ENCODE data around the gene MTHFD2L. TPM values are rescaled to one million over a fixed set of nuclear protein-coding genes. Genes with fewer than 3 reads are reported as not detected.

The MTHFD2L gene
- total and polyA plus RNA-seq, 2 of the 8 experiments (the other 6 are each of a cell fraction or from before 2014, with no cell fraction given): 5.4 to 15.0 TPM

DNA sequence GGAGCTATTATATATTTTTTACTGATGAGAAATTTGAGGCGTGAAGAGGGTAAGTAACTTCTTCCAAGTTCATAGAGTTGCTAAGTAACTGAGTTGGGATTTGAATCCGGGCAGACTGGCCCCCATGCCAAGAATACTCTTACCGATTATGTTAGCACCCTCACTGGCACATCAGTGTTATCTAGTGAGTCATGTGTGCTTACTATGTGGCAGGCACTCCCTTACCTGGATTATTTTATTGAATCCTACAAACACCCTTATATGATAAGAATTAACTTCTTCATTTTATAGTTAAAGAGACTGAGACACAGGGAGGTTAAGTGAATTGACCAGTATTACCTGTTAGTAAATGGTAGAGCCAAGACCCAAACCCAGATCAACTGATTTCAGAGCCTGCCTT lies 20.9 kb downstream of the MTHFD2L start:
- no peak overlapping the region for H2AFZ ChIP-seq (ENCODE audit: low read length)
- H2BK20ac ChIP-seq (ENCODE audit: low read length): no peak overlapping the region
- no peaks in the 10 kb centered on the region for H3K9me3 ChIP-seq (ENCODE audit: insufficient read depth in 2 of 2, low read depth in 1 of 2, low read length in 1 of 2)
- no peak overlapping the region for H3K56ac ChIP-seq (replicated peaks; ENCODE audit: insufficient read length, low read depth, low read length)
- H2AK5ac ChIP-seq (ENCODE audit: low read depth, low read length): no peak overlapping the region
- H3K27ac ChIP-seq (ENCODE audit: low read depth, low read length): no peak overlapping the region
- H3K79me1 ChIP-seq (ENCODE audit: low read depth, low read length): no peaks in the 10 kb centered on the region
- H4K5ac ChIP-seq (ENCODE audit: insufficient read length, low read depth, low read length): no peak overlapping the region
- H2BK120ac ChIP-seq (replicated peaks; ENCODE audit: low read depth, low read length): no peak overlapping the region
- DNase-seq (ENCODE audit: low read depth in 1 of 2, low spot score in 2 of 2) (no peak), FAIRE-seq (no peak)
- no peaks in the 10 kb centered on the region for H3K23me2 ChIP-seq (ENCODE audit: low read depth, low read length)
- no peak overlapping the region for H2BK12ac ChIP-seq (ENCODE audit: low read depth, low read length)
- ChIA-PET CTCF (ENCODE audit: partially characterized antibody) (interaction anchor here (1.2 kb wide), 1 partner anchor 10 kb away, joined by 6 read pairs; no protein-coding TSS in a partner anchor), POLR2A (ENCODE audit: partially characterized antibody) (no interaction called here)
- H3K9ac ChIP-seq (replicated peaks in 1 of 4; ENCODE audit: extremely low read depth in 1 of 4, low read depth in 3 of 4, low read length in 3 of 4): no peak overlapping the region
- 88% methylated on average over 3 of the region's 3 CpGs; no CpG with 5 or more reads in 1 of the 2 experiments for WGBS, 2 experiments (ENCODE audit: extremely low coverage in 1 of 2, insufficient coverage in 1 of 2, insufficient read length in 1 of 2, insufficient replicate concordance in 2 of 2, low coverage in 1 of 2, low lambda C conversion rate in 2 of 2, missing lambda C conversion rate in 1 of 2)
- H3K14ac ChIP-seq (ENCODE audit: insufficient read length): no peak overlapping the region
- TF ChIP-seq TCF12 (IDR thresholded peaks at IDR 0.05; ENCODE audit: low read depth, low read length) (no peak), KDM1A (IDR thresholded peaks at IDR 0.05; ENCODE audit: borderline replicate concordance, low read length) (no peak)
- H3K4me2 ChIP-seq (ENCODE audit: insufficient read depth in 1 of 2, low read depth in 2 of 2, low read length in 2 of 2): no peak overlapping the region
- H3K36me3 ChIP-seq (ENCODE audit: control insufficient read depth in 2 of 4, insufficient read depth in 4 of 4, low read length in 3 of 4): no peaks in the 10 kb centered on the region
- no peak overlapping the region for H3K4ac ChIP-seq (replicated peaks; ENCODE audit: insufficient read length, low read depth, low read length)
- H3K18ac ChIP-seq (ENCODE audit: extremely low read depth, low read length): no peak overlapping the region
- H3K4me1 ChIP-seq (replicated peaks in 1 of 4; ENCODE audit: control insufficient read depth in 3 of 4, insufficient read depth in 4 of 4, low read length in 3 of 4): no peaks in the 10 kb centered on the region
- H3K27me3 ChIP-seq (replicated peaks in 1 of 4; ENCODE audit: control insufficient read depth in 3 of 4, extremely low read depth in 1 of 4, insufficient read depth in 3 of 4, low read length in 3 of 4): no peaks in the 10 kb centered on the region
- no peaks in the 10 kb centered on the region for H4K20me1 ChIP-seq (replicated peaks in 1 of 2; ENCODE audit: control insufficient read depth in 1 of 2, insufficient read depth in 2 of 2, low read length in 2 of 2)
- no peak overlapping the region for H2BK15ac ChIP-seq (ENCODE audit: low read length)
- no peak overlapping the region for H4K91ac ChIP-seq (replicated peaks; ENCODE audit: insufficient read length, low read length)
- no peak overlapping the region for H2BK5ac ChIP-seq (ENCODE audit: low read depth, low read length)
- no peak overlapping the region for H4K8ac ChIP-seq (ENCODE audit: extremely low read depth, insufficient read depth, low read length)
- H3K79me2 ChIP-seq (ENCODE audit: control insufficient read depth in 1 of 2, insufficient read depth in 2 of 2, low read length in 2 of 2): no peaks in the 10 kb centered on the region
- no peak overlapping the region for H3K23ac ChIP-seq (ENCODE audit: insufficient read length)
- H3K4me3 ChIP-seq (ENCODE audit: extremely low read depth in 1 of 4, insufficient read depth in 2 of 4, low read depth in 3 of 4, low read length in 4 of 4): no peak overlapping the region

Measured in H1 (cell line).